Tibial nerve (tissue), 4 donors: ENCODE results near the gene CCDC158. TPM values are rescaled to one million over a fixed set of nuclear protein-coding genes. Genes with fewer than 3 reads are reported as not detected.
A peak's percentile ranks its signal among the peaks of the same experiment; 100 is the strongest.

ENCODE experiments used
- DNase-seq, 2 donors: peaks; one replicate each; pipeline ENCODE4 v3.0.0-alpha.2; 2019; ENCODE audit warnings: low spot score in 2 of 2
- H3K27ac ChIP-seq, 4 donors: fragments of 200-600 bp; sonication (generic) in 3 of 4; one replicate each; pipeline ENCODE4 v1.5.1; 2017 to 2019; ENCODE audit warnings: mild to moderate bottlenecking in 1 of 4
- H3K27me3 ChIP-seq, 2 donors: fragments of 200-600 bp; sonication (generic) in 1 of 2; one replicate each; pipeline versions ENCODE4 v1.5.1 to v1.6.0; 2017 to 2019
- H3K36me3 ChIP-seq, 3 donors: fragments of 200-600 bp; sonication (generic); one replicate each; pipeline ENCODE4 v1.5.1; 2018 to 2019
- H3K4me1 ChIP-seq, 4 donors: fragments of 200-600 bp; sonication (generic) in 3 of 4; one replicate each; pipeline ENCODE4 v1.5.1; 2017 to 2019
- H3K4me3 ChIP-seq, 4 donors: fragments of 200-600 bp; sonication (generic) in 3 of 4; one replicate each; pipeline ENCODE4 v1.5.1; 2017 to 2019; ENCODE audit warnings: mild to moderate bottlenecking in 1 of 4, moderate library complexity in 1 of 4
- H3K9me3 ChIP-seq, 4 donors: fragments of 200-600 bp; sonication (generic) in 3 of 4; one replicate each; pipeline ENCODE4 v1.5.1; 2017 to 2019
- CTCF ChIP-seq, 5 experiments: fragments of 200-600 bp in 3 of 5; fragments of 450-650 bp in 2 of 5; sonication (generic) in 3 of 5; IDR thresholded peaks; one replicate each; pipeline ENCODE4 v1.5.1; 2016 to 2019; ENCODE audit warnings: antibody characterized with exemption in 5 of 5, mild to moderate bottlenecking in 3 of 5, moderate library complexity in 2 of 5
- EP300 ChIP-seq, 2 donors: sonication (generic); formaldehyde crosslinking; IDR thresholded peaks; one replicate each; pipeline ENCODE4 v1.6.1; 2017; ENCODE audit warnings: antibody characterized with exemption in 2 of 2, mild to moderate bottlenecking in 1 of 2
- POLR2A ChIP-seq, 2 donors: fragments of 450-650 bp; IDR thresholded peaks; one replicate each; pipeline ENCODE4 v1.6.1; 2017; ENCODE audit warnings: antibody characterized with exemption in 2 of 2, mild to moderate bottlenecking in 2 of 2, moderate library complexity in 2 of 2
- WGBS, 2 donors: methylation state at CpG; one replicate each; pipeline ENCODE4 v1.1.5; 2018; 5-methylcytosine and 5-hydroxymethylcytosine counted together
- total RNA-seq, 4 donors: library from RNA; depleted of rRNA; stranded (reverse); fragments of >200 nt; gene quantifications; one replicate each; pipeline ENCODE4 v1.1.0, GENCODE V29; 2016

CCDC158 gene
- total RNA-seq, 4 donors from 2014 or later, result 0.39 to 8.4 (median 0.86) TPM

GRCh38 chr4:76449362-76449767 is 28.4 kb upstream of the CCDC158 start:
- no peak for DNase-seq
- Histone ChIP-seq H3K4me1 (peaks cover 0 to 39% (median 10%) of the 10 kb centered on the region in 4 donors), H3K27me3 (no peaks in the 10 kb centered on the region), H3K27ac (peak overlapping the region in 1 of 4 donors; percentile 61), H3K36me3 (no peaks in the 10 kb centered on the region), H3K9me3 (no peaks in the 10 kb centered on the region), H3K4me3 (no peak overlapping the region)
- 14 to 18% methylated on average over 3 of the region's 3 CpGs for WGBS, 2 donors
- TF ChIP-seq CTCF (IDR thresholded peaks at IDR 0.05) (no peak), POLR2A (IDR thresholded peaks at IDR 0.05) (no peak), EP300 (IDR thresholded peaks at IDR 0.05) (no peak)

- H3K4me3 ChIP-seq, result no peak overlapping the region
- TF ChIP-seq POLR2A (IDR thresholded peaks at IDR 0.05), result no peak
- no peak for TF ChIP-seq EP300 (IDR thresholded peaks at IDR 0.05)
- no peak for TF ChIP-seq CTCF (IDR thresholded peaks at IDR 0.05)
- no peaks in the 10 kb centered on the region for H3K27me3 ChIP-seq
- WGBS, 2 donors, result 79 to 82% methylated on average over 3 of the region's 3 CpGs
- no peaks in the 10 kb centered on the region for H3K36me3 ChIP-seq
- peaks cover 0 to 39% (median 10%) of the 10 kb centered on the region in 4 donors for H3K4me1 ChIP-seq
- H3K27ac ChIP-seq, result no peak overlapping the region
- no peak for DNase-seq
- no peaks in the 10 kb centered on the region for H3K9me3 ChIP-seq
These were observed 27.3 kb upstream of the CCDC158 start for GRCh38 chr4:76448211-76448610.

- Histone ChIP-seq H3K9me3 (no peaks in the 10 kb centered on the region), H3K27ac (peak overlapping the region in 1 of 4 donors; percentile 36), H3K27me3 (no peaks in the 10 kb centered on the region), H3K4me3 (no peak overlapping the region), H3K4me1 (peaks cover 0 to 39% (median 10%) of the 10 kb centered on the region in 4 donors), H3K36me3 (no peaks in the 10 kb centered on the region)
- WGBS, 2 donors, result 8 to 12% methylated on average over 1 of the region's 1 CpG
- no peak for TF ChIP-seq POLR2A (IDR thresholded peaks at IDR 0.05)
- no peak for TF ChIP-seq EP300 (IDR thresholded peaks at IDR 0.05)
- no peak for TF ChIP-seq CTCF (IDR thresholded peaks at IDR 0.05)
- DNase-seq, result no peak
These were observed 26.5 kb upstream of the CCDC158 start for GRCh38 chr4:76447393-76447851.

GRCh38 chr4:76445911-76446310 is 25.0 kb upstream of the CCDC158 start:
- no peak for DNase-seq
- 95 to 96% methylated on average over 2 of the region's 2 CpGs for WGBS, 2 donors
- TF ChIP-seq EP300 (IDR thresholded peaks at IDR 0.05), result no peak
- TF ChIP-seq CTCF (IDR thresholded peaks at IDR 0.05), result no peak
- TF ChIP-seq POLR2A (IDR thresholded peaks at IDR 0.05), result no peak
- peaks cover 0 to 39% (median 10%) of the 10 kb centered on the region in 4 donors for H3K4me1 ChIP-seq
- H3K27ac ChIP-seq, result no peak overlapping the region
- no peaks in the 10 kb centered on the region for H3K27me3 ChIP-seq
- H3K36me3 ChIP-seq, result no peaks in the 10 kb centered on the region
- H3K4me3 ChIP-seq, result no peak overlapping the region
- no peaks in the 10 kb centered on the region for H3K9me3 ChIP-seq

- TF ChIP-seq EP300 (IDR thresholded peaks at IDR 0.05) (no peak), CTCF (IDR thresholded peaks at IDR 0.05) (no peak), POLR2A (IDR thresholded peaks at IDR 0.05) (no peak)
- no peaks in the 10 kb centered on the region for H3K9me3 ChIP-seq
- no peak overlapping the region for H3K27ac ChIP-seq
- H3K4me3 ChIP-seq, result no peak overlapping the region
- WGBS, 2 donors, result 84 to 100% methylated on average over 1 of the region's 1 CpG
- peaks cover 0 to 18% (median 7%) of the 10 kb centered on the region in 4 donors for H3K4me1 ChIP-seq
- DNase-seq, result no peak
- no peaks in the 10 kb centered on the region for H3K36me3 ChIP-seq
- no peaks in the 10 kb centered on the region for H3K27me3 ChIP-seq
These were observed 22.4 kb upstream of the CCDC158 start for GRCh38 chr4:76443376-76443775.
